ENCODE data around the gene SCAMP4.
"Not testable (repeated sequence)": the region's sequence is repeated elsewhere in the genome, so short reads cannot be mapped to it uniquely, and the experiment has no call there.

The SCAMP4 gene

DNA sequence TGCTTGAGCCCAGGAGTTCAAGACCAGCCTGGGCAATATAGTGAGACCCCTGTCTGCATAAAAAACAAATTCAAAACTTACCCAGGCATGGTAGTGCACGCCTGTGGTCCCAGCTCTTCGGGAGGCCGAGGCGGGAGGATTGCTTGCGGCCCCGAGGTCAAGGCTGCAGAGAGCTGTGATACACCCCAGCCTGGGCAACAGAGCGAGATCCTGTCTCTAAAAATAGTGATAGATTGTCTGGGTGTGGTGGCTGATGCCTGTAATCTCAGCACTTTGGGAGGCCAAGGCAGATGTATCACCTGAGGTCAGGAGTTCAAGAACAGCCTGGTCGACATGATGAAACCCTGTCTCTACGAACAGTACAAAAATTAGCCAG lies 37.9 kb upstream of the SCAMP4 start:
- DNase-seq: no peak

DNA sequence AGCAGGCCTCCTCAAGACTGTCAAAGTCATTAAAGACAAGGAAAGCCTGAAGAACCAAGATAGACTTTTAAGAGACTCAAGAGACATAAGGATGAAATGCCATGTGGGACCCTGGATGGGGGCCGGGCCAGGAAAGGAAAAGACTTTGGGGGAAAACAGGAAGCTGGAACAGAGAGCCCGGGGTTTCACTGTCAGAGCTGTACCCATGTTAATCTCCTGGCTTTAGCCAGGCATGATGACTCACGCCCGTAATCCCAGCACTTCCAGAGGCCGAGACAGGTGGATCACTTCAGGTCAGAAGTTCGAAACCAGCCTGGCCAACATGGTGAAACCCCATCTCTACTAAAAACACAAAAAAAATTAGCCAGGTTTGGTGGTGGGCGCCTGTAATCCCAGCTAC lies 36.2 kb upstream of the SCAMP4 start:
- DNase-seq: no peak

DNA sequence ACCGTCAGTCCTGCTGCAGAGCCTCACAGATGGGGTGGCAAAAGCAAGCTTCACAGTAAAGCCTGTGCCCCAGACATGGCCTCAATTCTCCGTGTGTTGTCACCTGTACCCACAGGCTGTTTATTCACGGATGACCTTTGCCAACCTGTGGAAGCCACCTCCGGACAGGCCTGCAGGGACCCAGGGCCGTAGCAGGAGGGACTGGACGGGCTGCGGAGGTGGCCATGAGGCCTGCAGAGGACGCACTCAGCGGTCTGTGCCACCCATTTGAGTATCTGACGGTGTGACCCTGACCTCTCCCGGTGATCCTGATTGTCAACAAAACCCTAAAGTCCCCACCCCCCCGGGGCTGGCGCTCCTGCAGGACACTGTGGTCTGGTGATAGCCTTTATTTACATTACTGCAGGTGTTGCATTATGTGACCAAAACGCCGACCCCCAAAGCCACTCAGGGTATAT lies 34.0 kb upstream of the SCAMP4 start:
- no peak for DNase-seq

DNA sequence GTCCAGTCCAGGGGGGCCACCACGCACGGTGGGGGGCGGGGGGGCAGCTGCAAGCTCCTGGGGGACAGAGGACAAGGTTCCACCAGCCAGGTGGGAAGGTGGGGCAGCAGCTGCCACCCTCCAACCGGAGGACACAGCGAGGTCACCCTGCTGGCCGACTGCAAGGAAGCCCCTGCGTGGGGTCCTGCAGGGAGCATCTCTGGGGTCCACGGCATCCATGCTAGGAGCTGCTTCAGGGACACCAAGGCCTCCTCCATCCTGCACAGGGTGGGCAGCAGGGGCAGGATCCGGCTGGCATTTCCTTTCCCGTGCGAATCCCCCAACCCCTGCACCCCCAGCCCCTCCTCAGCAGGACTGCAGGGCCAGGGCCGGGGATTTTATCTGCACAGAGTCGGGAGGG lies 33.6 kb upstream of the SCAMP4 start:
- DNase-seq: no peak

DNA sequence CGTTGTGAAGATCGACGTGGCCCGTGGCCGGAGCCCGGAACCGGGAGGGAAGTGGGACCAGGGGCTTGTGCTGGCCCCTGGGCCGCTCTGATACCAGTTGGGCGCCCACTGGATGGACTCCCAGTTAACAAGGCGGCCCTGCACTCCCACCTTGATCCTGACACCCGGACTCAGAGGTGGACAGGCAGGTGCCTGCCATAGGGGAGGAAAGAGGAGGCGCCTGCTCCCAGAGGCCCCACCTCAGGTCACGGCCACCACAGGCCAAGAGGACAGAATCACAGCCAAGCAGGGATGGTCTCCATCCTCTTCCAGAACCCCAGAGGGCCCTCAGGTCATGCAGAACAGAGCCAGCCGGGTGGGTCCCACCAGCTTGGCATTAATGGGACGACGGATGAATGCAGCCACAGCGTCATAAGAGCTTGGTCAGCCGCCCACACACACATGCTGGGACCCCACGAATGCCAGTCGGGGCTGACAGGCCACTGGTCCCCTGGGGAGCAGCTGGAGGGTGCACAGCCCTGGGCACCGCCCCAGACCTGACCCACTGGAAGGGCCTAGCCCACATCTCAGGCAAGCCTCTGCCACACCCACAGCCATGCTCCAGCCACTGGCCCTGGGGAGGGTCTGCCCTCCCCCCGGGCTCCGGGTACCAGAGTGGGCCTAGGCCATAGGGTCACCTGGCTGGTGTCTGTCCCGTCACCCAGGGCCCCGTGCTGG lies 32.2 kb upstream of the SCAMP4 start:
- DNase-seq: no peak

DNA sequence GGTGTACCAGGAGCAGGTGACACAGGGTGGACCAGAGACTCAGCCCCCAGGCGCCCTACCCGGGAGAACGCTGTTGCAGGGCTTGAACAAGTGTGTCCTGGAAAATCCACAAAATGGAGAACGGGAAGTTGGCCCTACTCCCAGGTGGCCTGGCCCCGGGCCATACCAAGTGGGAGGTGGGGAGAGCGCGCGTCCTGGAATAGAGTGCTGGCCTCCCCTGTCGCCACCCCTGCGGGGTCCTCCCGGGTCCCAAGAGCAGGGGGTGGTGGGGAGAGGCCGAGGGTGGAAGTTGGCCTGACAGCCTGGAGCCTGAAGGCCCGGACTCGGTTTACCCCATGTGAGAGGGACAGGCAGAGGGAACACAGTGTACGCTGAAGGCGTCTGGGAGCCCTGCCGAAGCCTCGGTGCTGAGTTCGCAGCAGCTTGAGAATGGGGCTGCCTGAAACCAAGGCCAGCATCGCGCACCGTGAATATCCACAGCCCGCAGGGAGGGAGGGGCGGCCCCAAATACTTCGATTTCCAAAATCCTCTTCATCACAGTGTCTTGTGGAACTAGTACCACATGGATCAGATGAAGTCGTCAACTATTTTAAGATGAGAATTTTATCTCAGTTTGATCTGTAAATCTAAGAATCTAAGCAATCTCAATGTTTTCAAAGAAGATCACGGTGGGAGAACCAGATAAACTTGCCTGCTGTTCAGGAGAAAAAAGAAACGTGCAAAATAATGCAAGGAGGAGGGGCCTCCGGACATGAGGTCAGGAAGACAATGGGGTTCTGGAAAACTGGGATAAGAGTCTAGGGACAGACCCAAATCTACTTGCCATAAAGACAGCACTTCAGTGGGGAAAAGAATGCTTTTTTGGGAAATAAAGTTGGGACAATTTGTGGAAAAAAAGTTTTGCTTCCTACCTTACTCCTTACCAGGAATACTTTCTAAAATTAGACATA lies 31.4 kb upstream of the SCAMP4 start:
- no peak for DNase-seq

DNA sequence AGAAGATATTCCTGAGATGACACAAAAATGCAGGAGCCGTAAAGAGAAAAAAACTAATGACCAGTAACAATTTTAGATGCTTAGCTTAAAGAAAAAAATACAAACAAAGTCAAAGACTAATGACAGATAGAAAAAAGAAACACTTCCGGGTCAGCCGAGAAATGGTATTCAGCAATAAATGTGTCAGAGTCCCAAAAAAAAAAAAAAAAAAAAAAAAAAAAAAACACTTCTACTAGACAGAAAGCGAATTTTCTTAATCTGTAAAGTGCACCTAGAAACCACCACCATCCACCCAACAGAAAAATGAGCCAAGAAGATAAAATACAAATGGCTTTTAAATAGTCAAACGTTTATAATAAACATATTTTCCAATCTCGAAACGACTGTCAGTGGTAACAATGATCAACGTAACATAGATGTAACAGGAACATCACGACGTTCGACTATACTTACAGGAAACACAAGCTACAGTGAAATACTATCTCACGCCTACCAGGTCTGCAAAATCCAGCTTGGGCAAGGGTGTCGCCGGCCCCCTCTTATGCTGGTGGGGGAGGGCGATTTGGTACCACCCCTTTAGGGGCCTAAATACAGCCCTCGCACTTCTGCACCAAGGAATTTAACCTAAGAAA lies 30.5 kb upstream of the SCAMP4 start:
- no peak for DNase-seq

DNA sequence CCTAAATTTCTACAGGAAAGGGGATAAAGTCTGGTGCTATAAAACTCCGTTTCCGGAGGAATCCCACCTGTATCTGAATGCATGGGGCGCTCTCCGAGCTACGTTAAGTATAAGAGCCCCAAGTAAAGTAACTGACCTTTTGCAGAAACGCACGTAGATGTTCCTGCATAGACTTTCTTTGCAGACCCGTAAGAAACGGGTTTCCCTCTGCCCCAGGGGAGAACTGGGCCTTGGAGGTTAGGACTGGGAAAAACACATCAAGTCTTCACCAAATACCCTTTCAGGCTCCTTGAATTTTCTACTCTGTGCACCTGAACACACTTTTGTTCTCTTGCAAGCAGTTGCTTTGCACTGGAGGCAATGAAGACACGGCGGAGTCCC lies 29.9 kb upstream of the SCAMP4 start:
- DNase-seq: not testable (repeated sequence)

DNA sequence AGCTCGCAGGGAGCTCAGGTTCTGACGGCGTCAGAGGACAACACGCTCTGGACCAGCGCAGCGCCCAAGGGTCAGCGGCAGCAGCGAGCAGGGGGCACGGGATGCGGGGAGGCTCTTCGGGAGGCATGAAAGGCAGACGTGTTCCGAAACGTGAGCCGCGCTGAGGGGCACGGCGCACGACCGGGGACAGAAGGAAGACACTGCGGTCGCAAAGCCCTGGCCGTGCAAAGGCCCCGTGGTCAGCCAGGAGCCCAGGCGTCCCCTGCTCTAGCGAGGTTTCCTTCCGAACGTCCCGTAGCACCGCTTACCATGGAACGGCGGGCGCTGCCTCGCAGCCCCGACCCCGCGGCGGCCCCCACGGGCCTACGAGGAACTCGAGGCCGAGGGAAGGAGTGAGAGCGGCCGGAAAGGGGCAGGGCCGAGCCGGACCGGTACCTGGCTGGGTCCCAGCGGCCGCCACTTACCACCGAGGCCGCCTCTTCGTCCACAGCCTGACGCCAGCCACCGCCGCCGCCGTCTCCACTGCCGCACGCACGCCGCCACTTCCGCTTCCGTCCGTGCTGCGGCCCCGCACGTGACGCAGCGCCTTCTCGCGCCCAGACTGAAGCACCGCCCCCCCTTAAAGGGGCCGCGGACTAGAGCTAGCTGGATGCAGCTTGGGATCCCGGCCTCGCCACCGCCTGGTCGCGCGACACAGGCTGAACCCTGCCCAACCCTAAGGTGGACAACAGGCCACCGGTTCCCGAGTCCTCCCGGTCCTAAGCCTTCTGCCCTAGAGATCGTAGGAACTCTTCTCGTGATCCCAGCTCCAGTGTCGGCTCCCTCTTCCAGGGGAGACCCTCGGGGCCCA lies 29.3 kb upstream of the SCAMP4 start:
- peak; percentile 91 for DNase-seq

DNA sequence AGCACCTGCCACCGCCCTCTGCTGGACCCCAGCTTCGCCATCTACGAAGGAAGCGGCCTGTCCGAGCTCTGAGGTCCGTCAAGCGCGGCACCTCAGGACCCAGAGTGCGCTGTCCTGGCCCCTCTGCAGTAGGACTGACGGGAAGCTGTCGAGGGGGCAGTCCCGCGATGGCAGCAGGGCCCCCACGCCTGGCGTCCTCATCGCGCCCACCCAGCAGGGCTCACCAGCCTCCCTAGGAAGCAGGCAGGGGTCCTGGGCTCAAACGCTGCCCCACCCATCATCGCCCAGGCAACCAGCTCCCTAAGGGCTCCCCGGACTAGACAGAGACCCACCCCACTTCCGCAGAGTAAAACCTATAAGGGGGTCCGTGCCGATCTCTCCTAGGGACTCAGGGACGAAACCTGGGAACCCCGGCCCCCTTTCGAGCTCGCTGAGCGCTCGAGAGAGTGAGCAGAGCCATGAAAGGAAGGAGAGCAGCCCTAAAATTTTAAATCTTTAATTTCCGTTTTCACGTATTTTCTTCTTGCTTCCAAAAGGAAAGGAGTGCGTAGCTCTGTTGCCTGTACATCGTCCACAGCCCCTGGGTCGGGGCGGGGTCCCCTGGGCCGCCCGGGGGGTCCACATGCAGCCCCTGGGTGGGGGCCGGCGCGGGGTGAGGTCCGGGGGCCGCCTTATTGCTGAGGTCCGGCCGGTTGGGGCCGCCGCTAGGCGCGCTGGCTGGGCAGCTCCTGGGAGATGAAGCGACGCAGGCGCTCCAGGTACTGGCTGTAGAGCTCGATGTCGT lies 28.5 kb upstream of the SCAMP4 start:
- DNase-seq: not testable (repeated sequence)

DNA sequence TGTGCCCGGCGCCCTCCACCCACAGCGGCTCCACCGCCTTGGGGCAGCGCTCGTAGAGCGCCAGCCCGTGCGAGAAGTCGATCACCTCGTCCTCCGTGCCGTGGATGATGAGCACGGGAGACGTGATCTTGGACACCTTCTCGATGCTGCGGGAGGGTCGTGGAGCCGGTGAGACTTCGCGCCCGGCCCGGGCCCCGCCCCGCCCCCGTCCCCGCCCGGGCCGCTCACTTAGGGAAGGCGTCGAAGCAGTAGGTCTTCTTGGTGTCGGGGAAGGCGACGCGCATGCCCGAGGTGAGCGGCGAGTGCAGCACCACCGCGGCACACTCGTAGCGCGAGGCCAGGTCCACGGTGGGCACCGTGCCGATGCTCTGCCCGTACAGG lies 27.9 kb upstream of the SCAMP4 start:
- not testable (repeated sequence) for DNase-seq

DNA sequence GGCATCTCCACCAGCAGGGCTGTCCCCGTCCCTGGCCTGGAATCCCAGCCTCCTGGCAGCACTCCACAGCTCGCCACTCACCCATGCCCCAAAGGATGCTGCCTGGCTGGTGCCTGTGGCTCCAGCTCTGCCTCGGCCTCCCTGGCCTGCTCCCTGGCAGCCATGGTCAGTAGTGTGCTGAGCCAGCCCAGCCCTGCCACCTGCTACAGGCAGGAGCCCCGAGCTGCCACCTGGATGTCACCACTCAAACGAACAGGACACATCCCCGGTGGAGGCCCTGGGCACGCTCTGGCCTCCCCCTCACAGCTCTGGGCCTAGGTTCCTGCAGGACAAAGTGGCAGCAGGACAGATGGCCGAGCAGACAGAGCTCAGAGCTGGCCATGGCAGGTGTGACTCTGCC lies 26.6 kb upstream of the SCAMP4 start:
- not testable (repeated sequence) for DNase-seq

DNA sequence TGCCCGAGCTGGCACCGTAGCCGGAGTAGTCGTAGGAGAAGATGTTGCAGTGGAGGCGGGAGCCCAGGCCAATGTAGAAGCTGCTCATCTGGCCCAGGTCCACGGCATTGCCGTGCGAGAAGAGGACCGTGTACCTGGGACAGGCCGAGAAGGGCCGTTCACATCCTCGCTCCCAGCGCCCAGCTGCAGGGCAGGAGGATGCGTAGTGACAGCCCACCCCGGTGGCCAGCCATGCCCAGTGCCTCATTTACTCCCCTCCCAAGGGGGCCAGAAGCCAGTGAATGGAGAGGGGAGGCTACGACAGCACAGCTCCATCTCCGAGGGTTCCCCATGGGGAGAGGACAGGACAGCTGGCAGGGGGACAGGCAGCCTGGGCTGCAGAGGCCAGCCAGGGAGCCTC lies 25.2 kb upstream of the SCAMP4 start:
- not testable (repeated sequence) for DNase-seq

DNA sequence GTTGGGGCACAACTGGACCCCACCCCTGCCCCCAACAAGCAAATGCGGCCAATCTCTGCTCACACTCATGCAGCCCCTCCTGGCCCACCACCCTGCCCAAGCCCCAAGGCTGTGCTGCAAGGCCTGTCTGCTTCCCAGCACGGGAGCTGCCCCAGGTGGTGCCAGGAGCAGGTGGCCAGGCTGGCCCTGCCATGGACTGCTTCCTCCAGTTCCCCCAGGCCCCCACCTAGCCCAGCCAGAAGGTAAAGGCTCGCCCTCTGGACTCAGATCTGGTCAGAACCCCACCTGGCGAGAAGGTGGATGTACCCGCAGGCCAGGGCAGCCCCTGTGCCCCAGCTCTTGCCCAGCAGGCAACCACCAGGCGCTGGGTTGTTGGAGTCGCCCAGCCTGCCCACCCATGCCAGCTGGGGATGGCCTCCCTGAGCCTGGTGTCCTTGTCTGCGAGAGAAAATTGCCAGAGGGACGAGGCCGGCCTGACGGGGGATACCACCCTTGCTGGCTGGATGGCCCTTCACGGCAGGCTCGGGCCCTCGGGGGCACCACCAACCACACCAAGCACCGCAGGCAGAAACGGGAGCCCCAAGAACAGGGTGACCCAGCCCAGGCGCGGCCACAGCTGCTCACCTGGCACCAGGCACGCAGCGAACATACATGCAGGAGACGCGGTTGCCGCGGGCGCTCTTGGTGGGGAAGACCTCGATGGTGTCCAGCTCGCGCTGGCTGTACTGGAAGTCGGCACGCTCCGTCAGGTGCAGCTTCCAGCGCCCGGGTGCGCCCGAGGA lies 24.4 kb upstream of the SCAMP4 start:
- DNase-seq: no peak

DNA sequence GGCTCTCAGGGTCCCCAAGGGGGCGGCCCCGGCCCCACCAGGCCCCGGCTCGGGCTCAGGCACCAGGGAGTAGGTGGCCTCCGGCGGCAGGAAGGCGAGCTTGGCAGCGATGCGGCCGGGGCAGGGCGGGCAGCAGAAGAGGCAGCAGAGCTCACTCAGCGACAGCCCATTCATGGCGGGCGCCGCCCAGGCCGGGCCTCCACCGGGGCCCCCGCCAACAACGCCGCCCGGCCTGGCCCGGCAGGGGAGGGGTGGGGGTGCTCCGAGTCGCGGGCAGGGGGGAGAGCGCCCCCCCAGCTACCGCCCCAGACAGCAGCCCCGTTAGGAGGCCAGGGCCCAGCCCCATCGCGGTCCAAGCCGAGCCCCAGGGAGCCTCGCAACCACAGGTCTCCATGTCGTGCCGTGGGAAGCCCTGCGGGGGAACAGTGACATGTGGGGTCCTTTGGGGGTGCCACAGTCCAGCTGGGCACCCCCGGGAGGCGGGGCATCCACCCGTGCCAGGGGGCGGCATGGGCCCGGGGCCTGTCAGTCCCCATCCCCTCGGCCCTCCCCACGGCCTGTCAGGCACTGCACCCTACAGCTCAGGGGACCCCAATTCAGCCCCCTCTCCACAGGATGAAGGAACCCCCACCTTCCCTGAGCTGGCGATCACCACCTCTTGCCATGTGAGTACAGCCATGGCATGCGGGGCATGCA lies 23.7 kb upstream of the SCAMP4 start:
- DNase-seq: not testable (repeated sequence)

DNA sequence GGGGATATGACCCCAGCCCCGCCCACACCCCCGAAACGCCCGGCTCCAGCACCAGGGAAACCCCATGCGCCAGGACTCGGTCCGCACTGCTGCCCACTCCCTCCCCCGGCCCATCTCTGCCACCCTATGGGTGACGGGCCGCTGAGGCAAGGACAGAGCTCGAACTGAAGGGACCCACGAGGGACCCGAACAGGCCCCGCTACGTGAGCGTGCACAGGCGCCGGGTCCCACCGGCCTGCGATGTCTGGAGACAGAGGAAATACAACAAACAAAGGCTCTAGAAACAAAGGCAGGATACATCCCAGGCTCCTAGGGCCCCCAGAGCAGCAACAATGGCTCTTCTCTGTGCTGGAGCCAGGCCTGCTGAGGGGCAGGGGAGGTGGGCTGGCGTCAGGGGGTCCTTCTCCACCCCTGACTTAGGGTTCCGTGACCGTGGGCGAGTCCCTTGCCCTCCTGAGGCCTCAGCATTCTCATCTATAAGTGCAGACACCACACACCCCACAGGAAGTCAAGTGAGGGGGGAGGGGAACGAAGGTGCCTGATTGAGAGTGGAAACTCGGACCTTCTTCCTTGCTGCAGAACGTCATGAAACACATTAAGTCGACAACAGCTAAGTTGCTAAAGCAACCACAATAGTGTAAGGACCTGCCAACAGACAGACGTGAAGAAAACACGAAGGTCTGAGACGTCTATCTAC lies 23.0 kb upstream of the SCAMP4 start:
- peak; percentile 70 for DNase-seq

DNA sequence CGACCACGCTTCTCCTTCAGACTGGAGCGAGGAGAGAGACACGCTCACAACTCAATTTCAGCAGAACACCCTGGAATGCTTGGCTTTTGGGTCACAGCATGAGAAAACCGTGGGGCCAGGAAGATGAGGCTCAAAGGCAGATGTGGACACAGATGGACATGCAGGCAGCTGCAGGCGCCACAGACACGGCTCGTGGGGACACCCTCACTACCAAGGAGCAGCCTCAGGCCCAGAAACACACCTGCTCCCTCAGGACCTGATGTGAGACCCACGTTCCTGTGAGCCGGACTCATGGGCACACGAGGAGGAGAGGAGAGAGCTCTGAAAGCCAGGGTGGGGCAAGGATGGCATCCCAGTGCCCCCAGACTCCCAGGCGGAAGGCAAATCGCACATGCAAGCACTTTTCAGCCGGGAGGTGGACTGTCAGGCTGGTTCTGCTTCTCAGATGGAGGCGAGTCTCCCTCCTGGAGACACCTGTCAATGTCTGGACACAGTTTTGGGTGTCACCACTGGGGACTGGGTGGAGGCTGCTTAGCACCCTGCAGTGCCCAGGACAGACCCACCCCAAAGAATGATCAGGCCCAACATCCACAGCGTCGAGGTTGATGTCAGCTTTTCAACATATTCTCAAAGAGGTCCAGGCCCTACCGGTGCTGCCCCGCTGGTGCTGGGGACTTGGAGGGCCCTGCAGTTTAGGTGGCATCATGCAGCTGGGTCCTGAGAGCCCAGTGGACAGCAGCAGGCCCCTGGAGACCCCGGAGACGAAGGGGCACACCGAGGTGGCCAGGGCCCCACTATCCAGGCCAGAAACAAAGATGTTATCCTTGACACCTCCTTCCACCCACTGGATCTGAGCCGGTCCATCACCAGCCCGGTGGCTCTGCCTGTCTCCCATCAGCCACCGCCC lies 22.2 kb upstream of the SCAMP4 start:
- no peak for DNase-seq

DNA sequence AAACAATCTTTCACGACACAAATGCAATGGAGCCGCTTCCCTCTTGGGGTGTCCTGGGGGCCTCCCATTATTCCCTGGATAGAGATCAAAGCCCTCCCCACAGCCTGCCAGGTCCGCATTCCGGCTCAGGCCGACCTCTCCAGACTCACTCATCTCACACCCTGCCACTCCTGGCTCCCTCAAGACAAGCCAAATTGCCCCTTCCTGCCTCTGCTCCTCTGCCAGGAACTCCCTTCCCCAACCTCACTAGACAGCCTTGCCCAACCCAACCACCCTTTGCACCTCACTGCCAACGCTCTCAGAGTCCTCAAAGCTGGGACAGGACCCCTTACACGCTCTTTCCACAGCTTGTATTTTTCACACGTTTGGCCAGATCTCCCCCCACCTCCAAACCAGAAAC lies 21.4 kb upstream of the SCAMP4 start:
- DNase-seq: no peak

DNA sequence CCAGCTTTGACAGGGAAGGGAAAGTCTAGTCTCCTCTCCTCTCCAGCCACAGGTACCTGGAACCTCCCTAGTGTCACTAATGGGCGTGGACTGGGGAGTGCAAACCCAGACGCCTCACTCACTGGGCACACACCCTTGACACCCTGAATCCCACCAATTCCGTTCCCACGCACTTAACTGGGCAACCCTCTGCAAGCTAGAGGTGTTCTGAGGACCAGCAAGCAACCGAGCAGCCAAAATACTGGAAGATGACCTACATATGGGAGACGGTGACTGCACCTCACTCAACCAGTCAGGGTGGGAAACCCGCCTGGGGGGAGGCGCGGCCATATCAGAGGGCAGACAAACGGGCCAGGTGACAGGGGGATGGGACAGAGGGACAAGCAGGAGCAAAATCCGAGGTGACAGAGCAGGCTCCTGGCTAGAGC lies 20.9 kb upstream of the SCAMP4 start:
- DNase-seq: no peak
